Measurements from ENCODE around the gene RANBP17.
"Not testable (repeated sequence)": the region's sequence is repeated elsewhere in the genome, so short reads cannot be mapped to it uniquely, and the experiment has no call there.

Gene RANBP17

DNA sequence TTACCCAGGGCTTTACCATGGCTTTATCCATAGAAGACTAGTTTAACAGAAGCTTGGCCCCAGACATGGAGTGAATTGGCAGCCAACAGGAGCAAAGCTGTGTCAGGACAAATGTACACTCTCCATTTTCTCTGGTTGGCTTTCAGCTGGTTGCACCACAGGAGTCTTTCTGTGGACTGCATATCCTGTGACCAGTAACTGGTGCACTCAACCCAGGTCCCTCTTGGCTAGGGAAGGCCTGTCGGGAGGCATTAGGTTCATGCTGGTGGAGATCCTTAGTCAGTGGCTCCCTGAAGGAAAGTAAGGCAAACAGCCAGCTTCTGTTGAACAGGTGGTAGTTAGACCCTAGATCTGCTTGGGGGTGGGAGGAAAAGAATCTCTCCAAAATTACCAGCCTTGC lies 300.3 kb downstream of the RANBP17 start:
- no peak for DNase-seq

DNA sequence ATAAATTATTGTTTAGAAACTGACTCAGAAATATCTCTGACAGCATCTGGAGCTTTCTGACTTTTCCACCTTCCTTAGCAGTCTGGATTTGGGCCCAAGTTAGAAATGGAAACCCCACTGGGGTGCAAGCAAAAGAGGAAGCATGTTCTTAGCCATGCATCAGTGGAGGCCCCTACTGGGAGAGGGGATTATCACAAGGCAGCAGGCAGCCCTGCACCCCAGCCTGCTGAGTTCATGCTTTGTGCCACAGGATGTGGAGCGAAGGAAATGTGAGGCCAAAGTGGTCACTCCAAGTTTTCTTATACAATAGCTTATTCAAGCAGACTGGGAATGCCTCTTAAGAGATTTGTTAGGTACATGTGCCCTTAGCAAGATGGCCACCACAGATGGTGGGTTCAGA lies 300.8 kb downstream of the RANBP17 start:
- DNase-seq = no peak

DNA sequence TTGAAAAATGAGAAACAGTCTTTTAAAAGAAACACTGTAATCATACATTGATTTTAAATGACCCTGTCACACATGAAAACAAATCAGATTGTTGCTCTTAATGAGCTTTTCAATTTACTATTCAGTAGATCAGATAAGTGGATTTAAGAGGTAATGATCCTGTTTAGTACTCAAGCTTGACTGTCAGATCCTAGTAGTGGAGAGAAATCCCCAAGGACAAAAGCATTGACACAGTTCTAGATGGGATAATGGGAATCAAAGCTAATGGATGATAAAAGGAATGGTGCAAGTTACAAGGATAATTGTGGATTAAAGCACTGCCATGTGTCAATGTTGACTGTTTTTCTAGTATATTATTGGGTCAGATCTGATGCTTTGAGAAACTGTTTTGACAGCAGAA lies 304.9 kb downstream of the RANBP17 start:
- DNase-seq = no peak

DNA sequence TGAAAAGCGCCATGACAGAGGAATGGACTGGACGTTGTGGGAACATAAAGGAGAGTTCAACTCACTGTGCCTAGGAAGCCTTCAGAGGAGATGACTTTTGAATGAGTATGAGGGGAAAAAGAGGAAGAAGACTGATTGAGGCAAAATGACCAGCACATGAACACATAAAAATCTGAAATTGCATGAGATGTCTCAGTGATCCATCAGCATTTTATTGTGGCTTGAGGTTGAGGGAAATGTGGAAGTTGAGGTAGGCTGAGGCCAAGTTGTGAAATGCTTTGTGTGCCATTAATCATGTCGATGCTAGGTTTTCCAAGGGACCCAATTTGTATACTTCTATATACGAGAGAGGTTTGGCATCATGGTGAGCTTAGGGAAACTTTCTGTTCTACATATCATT lies 306.4 kb downstream of the RANBP17 start:
- DNase-seq = no peak

DNA sequence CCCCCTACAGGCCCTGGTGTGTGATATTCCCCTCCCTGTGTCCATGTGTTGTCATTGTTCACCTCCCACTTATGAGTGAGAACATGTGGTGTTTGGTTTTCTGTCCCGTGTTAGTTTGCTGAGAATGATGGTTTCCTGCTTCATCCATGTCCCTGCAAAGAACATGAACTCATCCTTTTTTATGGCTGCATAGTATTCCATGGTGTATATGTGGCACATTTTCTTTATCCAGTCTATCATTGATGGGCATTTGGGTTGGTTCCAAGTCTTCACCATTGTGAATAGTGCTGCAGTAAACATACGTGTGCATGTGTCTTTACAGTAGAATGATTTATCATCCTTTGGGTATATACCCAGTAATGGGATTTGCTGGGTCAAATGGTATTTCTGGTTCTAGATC lies 313.1 kb downstream of the RANBP17 start:
- not testable (repeated sequence) for DNase-seq

DNA sequence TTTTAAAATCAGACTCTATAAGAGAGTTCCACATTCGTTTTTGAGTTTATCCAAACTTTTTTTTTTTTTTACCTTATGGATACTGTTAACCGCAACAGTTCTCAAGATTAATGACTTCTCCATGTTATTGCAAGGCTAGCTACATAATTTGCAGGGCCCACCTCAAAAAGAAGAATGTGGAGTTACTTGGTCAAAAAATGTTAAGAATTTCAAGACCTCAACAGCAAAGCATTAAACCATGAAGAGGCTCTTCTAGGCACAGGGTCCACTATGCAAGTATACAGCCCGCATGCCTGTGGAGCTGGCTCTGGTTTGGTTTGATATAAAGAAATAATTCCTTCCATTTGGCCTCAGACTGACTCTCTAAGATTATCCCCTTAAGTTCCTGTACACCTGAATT lies 313.9 kb downstream of the RANBP17 start:
- DNase-seq = no peak

DNA sequence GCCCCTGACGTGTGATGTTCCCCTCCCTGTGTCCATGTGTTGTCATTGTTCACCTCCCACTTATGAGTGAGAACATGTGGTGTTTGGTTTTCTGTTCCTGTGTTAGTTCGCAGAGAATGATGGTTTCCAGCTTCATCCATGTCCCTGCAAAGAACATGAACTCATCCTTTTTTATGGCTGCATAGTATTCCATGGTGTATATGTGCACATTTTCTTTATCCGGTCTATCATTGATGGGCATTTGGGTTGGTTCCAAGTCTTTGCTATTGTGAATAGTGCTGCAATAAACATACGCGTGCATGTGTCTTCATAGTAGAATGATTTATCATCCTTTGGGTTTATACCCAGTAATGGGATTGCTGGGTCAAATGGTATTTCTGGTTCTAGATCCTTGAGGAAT lies 316.4 kb downstream of the RANBP17 start:
- not testable (repeated sequence) for DNase-seq

DNA sequence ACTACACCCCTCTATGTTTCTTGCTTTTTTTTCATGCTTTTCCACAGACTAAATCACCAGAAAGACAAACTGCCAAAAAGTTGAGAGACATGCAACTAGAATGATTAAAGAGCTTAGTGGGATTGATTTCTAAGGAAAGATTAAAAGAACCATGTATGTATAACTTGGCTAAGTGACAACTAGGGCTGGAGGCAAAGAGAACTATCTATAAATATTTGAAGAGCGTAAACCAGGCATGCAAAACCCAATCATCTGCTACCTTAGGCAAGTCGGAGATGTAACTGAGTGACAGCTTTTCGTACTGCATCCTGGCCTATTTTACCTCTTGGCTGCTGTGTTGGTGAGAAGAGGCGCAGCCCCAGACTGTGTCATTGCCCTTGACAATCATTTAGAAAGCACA lies 326.2 kb downstream of the RANBP17 start:
- no peak for DNase-seq

DNA sequence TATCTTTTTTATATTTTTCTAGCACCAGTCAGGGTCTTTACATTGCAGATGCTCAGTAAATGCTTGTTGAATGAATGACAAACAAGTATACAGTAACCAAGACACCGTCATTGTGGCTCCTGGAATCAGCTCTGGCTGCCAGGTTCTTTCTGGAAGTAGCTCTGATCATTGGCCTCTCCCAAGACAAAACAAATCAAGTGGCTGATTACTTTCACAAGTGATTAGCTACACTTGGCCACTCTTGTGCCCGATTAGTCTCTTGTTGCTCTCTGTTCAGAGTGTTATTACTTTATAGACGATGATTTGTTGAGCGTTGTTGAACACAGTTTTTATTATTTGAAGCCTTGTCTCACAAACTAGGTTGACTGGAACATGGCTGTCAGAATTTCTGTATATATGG lies 327.6 kb downstream of the RANBP17 start:
- DNase-seq = no peak

DNA sequence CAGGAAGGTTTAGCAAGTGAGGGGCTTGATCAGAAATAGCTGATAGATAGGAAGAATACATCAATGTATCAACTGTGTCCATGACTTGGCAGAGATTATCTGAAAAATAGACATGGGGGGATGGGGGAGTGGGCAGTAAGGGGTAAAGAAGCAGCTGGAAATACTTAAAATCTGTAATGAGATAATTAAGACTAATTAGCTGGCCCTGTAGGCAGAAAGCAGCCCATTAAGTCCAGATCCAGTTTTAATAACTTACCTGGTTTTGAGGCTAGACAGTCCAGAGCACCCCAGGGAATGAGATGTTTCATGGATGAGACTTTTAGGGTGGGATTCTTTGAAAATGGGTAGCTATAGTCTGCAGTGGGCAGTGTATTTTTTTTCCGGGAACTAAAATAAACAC lies 330.3 kb downstream of the RANBP17 start:
- no peak for DNase-seq

DNA sequence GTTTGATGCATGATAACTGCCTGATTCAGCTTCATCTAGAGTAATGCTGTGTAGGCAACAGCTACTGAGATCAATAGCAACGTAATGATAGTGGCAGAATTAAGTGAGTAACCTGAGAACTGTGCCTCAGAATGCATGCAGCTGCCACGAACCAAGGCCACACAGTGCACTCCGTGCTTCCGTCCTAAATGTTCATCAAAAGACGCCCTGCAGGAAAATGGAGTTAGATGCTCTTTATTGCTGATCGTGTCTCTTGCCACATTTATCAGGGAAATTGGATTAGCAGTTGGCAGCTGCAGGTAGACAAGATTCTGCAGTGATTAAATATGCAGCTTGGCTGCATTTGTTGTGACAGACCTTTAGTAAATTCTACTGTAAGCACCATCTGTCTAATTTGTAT lies 339.5 kb downstream of the RANBP17 start:
- no peak for DNase-seq

DNA sequence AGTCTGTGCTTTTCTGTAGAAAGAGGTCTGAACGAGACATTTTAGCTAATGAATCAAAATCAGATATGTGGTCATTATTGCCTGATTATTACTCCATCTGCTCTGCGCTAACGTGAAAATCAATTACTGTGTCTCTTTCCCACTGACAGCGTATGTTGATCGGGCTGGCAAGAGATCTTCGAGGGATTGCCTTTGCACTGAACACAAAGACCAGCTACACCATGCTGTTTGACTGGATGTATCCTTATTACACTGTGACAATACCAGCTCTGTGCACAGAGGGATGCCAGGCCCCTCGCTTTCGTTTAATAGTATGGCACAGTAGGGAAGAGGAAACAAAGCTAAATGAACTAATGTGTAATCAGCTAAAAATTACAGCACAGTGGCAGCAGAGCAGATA lies 343.6 kb downstream of the RANBP17 start:
- DNase-seq = no peak

DNA sequence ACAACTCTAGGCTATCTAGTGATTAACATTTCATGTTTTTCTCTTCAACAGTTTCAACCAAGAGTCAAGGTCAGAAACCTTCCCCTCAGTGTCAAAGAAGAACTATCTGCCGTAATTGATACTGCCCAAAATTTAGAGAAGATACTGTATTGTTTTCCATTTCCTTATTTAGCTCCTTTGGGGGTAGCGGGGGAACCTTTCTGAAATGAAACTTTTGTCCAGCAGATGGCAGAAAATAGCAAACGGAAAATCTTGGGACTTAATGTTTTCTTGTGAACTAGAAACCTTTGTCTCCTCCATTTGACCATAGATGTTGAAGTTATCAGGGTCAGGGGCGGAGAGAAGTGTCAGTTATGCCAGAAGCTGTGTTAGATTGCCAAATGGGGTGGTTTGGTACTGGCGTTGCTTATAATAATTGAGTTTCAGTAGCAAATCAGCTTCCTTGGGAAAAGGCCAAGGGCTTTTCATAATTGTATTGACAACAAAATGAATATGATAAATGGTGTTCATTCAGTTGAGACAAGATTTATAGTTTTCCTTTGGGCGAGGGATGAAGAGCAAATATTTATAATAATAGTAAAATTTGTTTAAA lies 345.5 kb downstream of the RANBP17 start:
- DNase-seq = no peak

DNA sequence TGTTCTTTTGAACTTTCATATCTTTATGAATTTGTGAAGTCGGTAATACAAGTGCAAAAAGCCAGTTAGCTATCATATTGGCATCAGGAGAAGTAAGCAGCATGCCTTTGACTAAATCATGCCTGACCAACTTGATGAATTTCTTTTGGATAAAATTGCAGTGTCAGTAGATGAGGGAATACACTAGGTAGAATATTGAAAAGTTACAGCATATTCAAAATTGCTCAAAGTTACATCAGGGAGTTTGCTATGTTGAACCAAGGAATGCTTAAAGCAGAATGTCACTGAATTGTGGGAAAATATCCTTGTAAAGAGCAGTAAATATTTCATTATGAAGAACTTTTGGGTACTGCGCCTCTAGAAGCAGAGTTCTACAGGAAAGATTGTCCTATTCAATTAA lies 360.1 kb downstream of the RANBP17 start:
- no peak for DNase-seq

DNA sequence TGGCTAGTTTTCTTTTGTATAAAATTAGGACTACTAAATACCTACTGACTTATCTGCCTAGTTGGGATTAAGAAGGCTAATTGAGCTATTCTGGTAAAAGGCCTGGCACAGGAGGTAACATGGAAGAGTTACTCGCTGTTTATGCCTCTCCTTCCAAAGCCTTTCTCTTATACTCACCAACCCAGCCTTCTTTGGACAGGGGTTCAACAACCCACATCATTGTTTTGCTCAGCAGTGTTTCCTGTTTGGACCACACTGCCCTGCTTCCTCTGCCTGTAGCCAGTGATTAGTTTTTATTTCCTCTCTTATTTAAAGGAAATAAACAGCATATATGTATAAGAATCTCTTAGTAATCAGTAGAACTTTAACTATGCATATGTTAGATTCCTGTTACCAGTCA lies 362.1 kb downstream of the RANBP17 start:
- no peak for DNase-seq

DNA sequence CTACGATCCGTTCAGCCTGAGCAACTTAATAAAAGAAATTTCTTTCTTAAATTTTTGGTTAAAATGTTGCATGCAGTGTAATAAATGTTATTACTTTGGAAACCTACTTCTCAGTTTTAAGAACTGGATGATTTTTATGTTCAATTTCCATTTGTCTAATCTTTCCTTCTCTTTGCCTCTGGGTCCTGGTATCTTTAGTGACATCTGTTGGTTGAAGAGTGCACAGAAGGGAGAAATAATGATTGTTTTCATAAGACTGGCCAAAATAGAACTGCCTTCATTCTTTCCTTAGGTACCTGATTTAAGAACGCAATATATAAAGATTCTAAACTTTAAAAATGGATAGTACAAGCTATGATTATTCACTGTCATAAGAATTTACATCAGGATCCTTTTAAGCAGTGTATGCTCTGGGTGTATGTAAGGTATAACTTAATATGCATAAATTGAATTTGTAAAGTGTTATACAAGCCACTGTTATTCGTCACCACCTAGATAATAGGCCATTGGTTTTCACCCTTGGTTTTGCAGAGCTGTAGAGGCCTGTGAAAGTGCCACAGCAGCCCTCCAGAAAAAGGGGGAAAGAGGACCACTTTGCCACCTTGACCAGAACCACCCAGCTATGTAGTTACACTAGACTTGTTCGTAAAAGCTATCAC lies 364.4 kb downstream of the RANBP17 start:
- no peak for DNase-seq

DNA sequence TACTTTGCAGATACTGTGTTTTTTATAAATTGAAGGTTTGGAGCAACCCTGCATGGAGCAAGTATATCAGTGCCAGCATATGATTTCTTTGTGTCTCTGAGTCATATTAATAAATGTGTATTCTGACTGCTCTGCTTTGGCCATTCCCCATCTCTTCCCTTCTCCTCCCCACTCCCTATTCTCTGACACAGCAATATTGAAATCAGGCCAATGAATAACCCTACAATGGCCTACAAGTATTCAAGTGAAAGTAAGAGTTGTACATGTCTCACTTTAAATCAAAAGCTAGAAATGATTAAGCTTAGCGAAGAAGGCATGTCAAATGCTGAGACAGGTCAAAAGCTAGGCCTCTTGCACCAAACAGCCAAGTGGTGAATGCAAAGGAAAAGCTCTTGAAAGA lies 365.0 kb downstream of the RANBP17 start:
- no peak for DNase-seq

DNA sequence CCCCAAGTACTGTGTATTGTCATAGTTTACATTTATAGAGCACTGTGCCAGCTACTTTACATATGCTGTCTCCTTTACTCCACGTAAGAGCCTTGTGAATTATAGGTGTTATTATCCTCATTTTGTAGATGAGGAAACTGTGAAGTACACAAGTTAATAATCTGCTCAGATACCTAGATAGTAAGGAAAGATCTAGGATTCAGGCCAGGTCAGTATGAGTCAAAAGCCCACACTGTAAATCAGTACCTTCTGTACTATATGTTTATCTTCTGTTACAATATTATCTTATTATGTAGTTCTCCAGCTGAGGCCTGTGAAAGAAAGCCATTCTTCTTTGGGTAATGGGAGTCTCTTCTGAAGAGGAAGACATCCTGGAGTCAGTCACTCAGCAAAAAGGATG lies 374.8 kb downstream of the RANBP17 start:
- DNase-seq = no peak

DNA sequence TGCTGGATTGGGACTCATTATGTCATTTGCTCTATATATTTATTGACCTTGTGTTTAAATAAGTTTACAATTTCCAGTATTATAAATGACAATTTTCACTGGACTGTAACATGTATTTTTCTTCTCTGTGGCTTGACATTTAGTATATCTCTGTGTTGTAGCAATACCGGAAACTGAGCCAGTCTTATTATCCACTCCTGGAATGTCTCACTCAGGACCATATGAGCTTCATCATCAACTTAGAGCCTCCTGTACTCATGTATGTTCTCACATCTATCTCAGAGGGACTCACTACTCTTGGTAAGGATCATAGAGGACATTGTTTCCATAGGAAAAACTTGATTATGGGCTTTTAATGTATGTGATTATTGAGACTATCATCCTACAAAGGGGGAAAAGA lies 380.7 kb downstream of the RANBP17 start:
- DNase-seq = no peak

DNA sequence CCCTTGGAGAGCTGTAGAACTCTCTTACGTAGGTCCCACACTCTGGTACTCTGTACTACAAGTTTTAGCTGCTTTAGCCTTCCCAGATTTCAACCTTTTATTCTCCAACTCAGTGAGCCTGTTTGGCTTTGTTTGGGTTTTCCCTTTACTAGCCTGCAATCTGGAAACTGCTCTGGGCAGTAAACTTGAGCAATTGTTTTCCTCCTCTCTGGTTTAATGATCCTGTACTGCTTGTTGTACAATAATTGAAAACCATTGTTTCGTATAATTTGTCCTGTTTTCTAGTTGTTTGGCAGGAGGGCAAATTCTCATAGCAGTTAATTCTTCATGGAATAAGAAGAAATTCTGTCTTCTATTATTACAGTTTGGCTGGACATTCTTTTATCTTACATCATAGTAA lies 384.4 kb downstream of the RANBP17 start:
- DNase-seq = no peak

DNA sequence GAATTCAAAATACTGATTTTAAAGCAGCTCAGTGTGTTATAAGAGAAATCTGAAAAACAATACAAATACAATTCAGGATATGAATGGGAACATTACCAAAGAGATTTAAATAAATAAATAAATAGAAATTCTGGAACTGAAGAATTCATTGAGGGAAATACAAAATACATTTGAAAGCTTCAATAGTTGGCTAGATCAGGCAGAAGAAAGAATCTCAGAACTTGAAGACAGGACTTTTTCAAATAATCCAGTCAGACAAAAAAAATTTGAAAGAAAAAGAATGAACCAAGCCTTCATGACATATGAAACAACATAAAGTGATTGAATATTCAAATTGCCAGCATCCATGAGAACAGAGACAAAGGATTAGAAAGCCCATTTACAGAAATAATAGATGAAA lies 387.6 kb downstream of the RANBP17 start:
- DNase-seq = no peak

DNA sequence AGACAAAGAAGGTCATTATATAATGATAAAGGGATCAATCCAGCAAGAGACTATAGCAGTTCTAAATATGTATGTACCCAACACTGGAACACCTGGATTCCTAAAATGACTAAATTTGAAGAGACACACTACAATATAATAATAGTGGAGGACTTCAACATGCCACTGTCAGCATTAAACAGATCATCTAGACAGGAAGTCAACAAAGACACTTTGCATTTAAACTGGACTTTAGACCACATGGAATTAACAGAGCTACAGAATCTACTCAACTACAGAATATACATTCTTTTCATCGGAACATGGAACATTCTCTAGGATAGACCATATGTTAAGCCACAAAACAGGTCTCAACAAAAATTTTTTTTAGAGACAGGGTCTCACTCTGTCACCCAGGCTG lies 388.9 kb downstream of the RANBP17 start:
- no peak for DNase-seq

DNA sequence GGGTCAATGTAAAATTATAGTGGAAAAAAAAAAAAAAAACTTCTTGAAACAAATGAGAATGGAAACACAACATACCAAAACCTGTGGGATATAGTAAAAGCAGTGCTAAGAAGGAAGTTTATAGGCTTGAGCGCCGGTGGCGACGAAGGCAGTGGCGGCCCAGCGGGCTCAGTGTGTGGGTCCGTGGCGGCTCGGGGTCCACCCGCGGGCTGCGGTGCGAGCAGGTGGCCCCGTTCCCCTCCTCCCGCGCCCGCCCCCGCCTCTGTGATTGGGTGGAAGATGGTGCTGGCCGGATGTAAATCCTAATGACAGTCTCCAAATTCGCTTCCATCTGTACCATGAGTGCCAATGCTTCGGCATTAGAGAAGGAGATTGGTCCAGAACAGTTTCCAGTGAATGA lies 389.7 kb downstream of the RANBP17 start:
- no peak for DNase-seq

DNA sequence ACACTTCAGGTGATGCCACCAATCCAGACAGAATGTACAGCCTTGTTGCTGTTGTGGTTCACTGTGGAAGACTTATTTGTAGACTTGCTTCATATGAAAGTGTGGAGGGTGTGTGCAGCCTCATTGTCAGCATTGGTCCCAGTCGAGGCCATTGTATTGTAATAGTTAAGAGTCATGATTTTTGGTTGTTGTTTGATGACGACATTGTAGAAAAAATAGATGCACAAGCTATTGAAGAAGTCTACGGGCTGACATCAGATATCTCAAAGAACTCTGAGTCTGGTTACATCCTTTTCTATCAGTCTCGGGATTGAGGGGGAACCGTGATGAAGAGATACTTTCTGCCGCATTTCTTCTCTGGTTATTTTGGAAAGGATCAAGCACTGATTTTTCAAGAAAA lies 390.9 kb downstream of the RANBP17 start:
- DNase-seq = no peak

DNA sequence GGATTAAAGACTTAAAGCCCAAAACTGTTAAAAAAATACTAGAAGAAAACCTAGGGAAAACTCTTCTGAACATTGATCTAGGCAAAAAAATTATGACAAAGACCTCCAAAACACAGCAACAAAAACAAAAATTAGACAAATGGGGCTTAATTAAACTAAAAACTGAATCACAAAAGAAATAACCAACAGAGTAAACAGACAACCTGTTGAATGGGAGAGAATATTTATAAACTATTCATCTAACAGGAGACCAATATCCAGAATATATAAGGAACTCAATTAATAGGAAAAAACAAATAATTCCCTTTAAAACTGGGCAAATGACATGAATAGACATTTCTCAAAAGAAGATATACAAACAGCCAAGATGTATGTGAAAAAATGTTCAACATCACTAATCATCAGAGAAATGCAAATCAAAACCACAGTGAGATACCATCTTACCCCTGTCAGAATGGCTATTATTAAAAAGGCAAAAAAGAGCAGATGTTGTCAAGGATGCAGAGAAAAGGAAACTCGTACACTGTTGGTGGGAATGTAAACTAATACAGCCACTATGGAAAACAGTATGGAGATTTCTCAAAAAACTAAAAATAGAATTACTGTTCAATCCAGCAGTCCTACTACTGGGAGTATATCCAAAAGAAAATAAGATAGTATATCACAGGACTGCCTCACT lies 397.1 kb downstream of the RANBP17 start:
- DNase-seq = no peak

Data from GF-D8 (cell line).